Activated CD4-positive, alpha-beta memory T cell treated with anti-CD3 and anti-CD28 coated beads, Interleukin-2, amount 10 ng/mL, durations not matched to agents 7 days and 5 days (primary cell): ENCODE measurements around the gene GLA. TPM values are rescaled to one million over a fixed set of nuclear protein-coding genes. Genes with fewer than 3 reads are reported as not detected.

ENCODE experiments used
- CTCF ChIA-PET: fragments of 350-600 bp; sonication (Branson Sonifier 250); formaldehyde crosslinking; loops from one replicate; lab custom pipeline; 2021; ENCODE audit warnings: antibody characterized with exemption, inconsistent platforms; lab: Charles Lee
- POLR2A ChIA-PET: fragments of 350-600 bp; sonication (Branson Sonifier 250); formaldehyde crosslinking; loops from one replicate; lab custom pipeline; 2021; ENCODE audit warnings: antibody characterized with exemption; lab: Charles Lee
- DNase-seq: peaks from one replicate; pipeline ENCODE4 v3.0.0-alpha.2; 2020
- H3K27ac Mint-ChIP-seq: one replicate; pipeline ENCODE4 v1.8.0; 2021; ENCODE audit warnings: mild to moderate bottlenecking, mixed read lengths
- H3K27me3 Mint-ChIP-seq: one replicate; pipeline ENCODE4 v1.8.0; 2021; ENCODE audit warnings: mixed read lengths
- H3K36me3 Mint-ChIP-seq: one replicate; pipeline ENCODE4 v1.8.0; 2021; ENCODE audit warnings: low read depth, mixed read lengths
- H3K4me1 Mint-ChIP-seq: one replicate; pipeline ENCODE4 v1.8.0; 2021; ENCODE audit warnings: mixed read lengths
- H3K4me3 Mint-ChIP-seq: one replicate; pipeline ENCODE4 v1.8.0; 2021; ENCODE audit warnings: mild to moderate bottlenecking, mixed read lengths
- H3K9me3 Mint-ChIP-seq: one replicate; pipeline ENCODE4 v1.8.0; 2021; ENCODE audit warnings: mixed read lengths
- total RNA-seq, 2 experiments: library from RNA; stranded (reverse); gene quantifications; one replicate each; pipeline ENCODE4 v1.2.3, GENCODE V29; 2021

GLA gene
- total RNA-seq, 2 experiments from 2014 or later = 35.6 to 38.3 TPM

DNA sequence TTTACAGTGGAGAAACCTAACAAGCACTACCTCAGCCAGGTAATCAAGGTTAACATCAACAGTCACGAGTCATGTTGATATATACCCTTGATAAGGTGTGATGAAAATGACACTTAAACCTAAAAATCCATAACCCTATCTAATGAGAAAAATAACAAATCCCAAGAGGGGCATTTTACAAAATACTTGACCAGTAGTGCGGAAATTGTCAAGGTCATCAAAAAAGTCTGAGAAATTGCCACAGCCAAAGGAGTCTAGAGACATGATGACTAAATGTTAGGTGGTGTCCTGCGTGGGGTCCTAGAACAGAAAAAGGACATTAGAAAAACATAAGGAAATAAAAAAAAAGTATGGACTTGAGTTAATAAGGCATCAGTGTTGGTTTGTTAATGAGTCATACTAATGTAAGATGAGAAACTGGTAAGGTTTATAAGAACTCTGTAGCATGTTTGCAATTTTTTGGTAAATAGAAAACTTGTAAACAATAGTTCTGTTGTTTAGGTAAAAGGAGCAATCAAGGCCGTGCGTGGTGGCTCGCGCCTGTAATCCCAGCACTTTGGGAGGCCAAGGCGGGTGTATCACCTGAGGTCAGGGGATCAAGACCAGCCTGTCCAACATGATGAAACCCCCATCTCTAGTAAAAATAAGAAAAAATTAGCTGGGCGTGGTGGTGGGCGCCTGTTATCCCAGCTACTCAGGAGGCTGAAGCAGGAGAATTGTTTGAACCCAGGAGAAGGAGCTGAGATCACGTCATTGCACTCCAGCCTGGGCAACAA lies 14.0 kb downstream of the GLA start:
- no peak for DNase-seq
- ChIA-PET CTCF (interaction anchor here (0.6 kb wide), 1 partner anchor 12 kb away, joined by 3 read pairs; no protein-coding TSS in a partner anchor), POLR2A (interaction anchor here (1.3 kb wide), 1 partner anchor 10 kb away, joined by 4 read pairs; no protein-coding TSS in a partner anchor)
- H3K27ac Mint-ChIP-seq = peak overlapping the region; percentile 52
- H3K36me3 Mint-ChIP-seq = peaks cover 44% of the 10 kb centered on the region
- no peaks in the 10 kb centered on the region for H3K9me3 Mint-ChIP-seq
- no peaks in the 10 kb centered on the region for H3K27me3 Mint-ChIP-seq
- H3K4me3 Mint-ChIP-seq = no peak overlapping the region
- H3K4me1 Mint-ChIP-seq = peaks cover 32% of the 10 kb centered on the region

DNA sequence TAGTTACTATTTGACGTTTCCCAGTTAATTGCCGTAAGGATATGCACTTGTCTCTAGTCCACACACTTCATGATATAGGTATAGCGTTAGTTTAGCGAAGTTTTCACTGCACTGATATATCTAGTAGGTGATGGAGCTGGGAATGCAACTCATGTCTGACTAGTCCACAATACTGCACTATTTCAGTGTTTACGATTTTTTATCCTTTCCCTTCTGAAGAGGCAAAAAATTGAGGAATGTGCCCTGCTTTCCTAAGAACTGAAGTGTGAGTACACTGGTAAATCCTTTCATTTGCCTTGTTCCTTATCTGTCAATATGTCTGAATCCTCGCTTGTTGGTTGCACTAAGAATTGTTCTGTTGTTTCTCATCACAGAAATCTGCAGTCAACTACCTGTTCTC lies 15.9 kb downstream of the GLA start:
- CTCF ChIA-PET = no interaction called here
- H3K4me1 Mint-ChIP-seq = peaks cover 32% of the 10 kb centered on the region
- no peaks in the 10 kb centered on the region for H3K9me3 Mint-ChIP-seq
- H3K27me3 Mint-ChIP-seq = no peaks in the 10 kb centered on the region
- POLR2A ChIA-PET = interaction anchor here (1.5 to 4.0 kb wide), 4 partner anchors 9 to 44 kb away, joined by 8 to 34 read pairs (median 10); partner anchors contain the start of genes GLA, HNRNPH2 and TIMM8A
- no peak for DNase-seq
- peak overlapping the region; percentile 96 for H3K4me3 Mint-ChIP-seq
- peak overlapping the region; percentile 81 for H3K27ac Mint-ChIP-seq
- H3K36me3 Mint-ChIP-seq = peaks cover 44% of the 10 kb centered on the region

DNA sequence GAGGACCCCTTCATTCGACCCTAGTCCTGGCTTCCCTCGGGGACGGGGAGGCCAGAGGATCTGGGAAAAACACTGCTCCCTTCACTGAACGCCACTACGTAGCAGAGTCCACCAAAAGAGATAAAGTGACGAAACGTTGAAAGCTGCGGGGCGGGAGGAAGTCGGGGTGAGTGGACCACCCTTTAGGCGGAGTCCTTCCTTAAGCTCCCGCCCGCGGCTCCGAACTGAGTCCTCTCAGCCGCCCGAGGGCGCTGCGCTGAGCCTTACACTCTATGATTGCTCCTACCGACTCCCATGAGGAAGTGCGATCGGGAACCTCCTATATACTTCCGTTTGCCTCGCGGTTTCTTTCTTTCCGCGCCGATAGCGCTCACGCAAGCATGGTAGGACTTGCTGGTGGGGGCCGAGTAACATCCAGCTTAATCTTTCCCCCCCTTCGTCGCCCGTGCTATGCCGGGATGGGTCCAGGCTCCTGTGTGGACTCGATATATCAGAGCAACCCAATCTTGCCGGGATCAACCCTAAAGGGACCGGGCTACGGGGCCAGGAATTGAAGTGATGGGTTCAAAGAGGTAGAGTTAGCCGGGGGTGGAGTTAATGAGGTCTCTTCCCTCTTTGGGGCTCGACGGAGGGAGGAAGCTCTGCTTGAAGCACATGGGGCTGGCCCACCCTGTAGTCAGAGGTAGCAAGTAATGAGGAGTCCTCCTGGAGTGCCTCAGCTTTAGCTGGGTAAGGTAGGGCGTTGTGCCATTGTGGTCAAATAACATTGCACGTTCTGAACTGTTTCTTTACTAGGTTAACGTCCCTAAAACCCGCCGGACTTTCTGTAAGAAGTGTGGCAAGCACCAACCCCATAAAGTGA lies 16.8 kb downstream of the GLA start, which contains the start of gene RPL36A:
Gene RPL36A, plus strand, starts transcription at position 348 of the 862 bp plus-strand sequence. Its CDS starts 33 bp downstream, at position 381.
- peak within 1 kb of the TSS; percentile 96 for H3K4me3 Mint-ChIP-seq
- H3K36me3 Mint-ChIP-seq = peaks cover 44% of the 10 kb centered on the region
- DNase-seq = peak; percentile 83
- H3K27ac Mint-ChIP-seq = peak within 1 kb of the TSS; percentile 81
- H3K4me1 Mint-ChIP-seq = peaks cover 32% of the 10 kb centered on the region
- CTCF ChIA-PET = interaction anchor here (1.0 to 2.3 kb wide), 12 partner anchors 9 to 231 kb away, joined by 3 to 13 read pairs (median 4); partner anchors contain the start of genes GLA and TIMM8A
- H3K27me3 Mint-ChIP-seq = no peaks in the 10 kb centered on the region
- POLR2A ChIA-PET = interaction anchor here (0.5 to 4.0 kb wide), 13 partner anchors 9 to 541 kb away, joined by 3 to 34 read pairs (median 7); partner anchors contain the start of genes GLA, HNRNPH2, TIMM8A and ZMAT1
- H3K9me3 Mint-ChIP-seq = no peaks in the 10 kb centered on the region

DNA sequence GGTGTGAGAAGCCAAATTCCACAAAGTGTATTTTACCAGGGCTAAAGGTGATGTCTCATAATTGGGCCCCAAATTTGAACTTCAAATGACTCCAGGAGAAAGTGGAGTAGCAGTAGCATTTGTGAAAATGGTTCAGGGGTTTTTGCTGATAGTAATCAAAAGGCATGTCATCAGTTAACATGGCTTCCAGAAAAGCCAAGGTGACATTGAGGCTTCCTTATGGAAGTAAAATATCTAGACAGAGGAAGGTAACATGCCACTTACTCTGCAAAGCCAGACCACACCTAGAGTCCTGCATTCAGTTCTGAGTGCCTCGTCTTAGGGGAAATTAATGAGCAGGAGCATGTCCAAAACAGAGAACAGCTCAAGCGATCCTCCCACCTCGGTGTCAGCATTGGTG lies 19.1 kb downstream of the GLA start:
- H3K4me3 Mint-ChIP-seq = no peak overlapping the region
- ChIA-PET POLR2A (interaction anchor here (4.0 kb wide), 1 partner anchor 40 kb away, joined by 34 read pairs; the partner anchor contains the start of gene TIMM8A), CTCF (no interaction called here)
- peaks cover 20% of the 10 kb centered on the region for H3K4me1 Mint-ChIP-seq
- peaks cover 28% of the 10 kb centered on the region for H3K36me3 Mint-ChIP-seq
- no peak for DNase-seq
- H3K27ac Mint-ChIP-seq = no peak overlapping the region
- no peaks in the 10 kb centered on the region for H3K27me3 Mint-ChIP-seq
- H3K9me3 Mint-ChIP-seq = no peaks in the 10 kb centered on the region

DNA sequence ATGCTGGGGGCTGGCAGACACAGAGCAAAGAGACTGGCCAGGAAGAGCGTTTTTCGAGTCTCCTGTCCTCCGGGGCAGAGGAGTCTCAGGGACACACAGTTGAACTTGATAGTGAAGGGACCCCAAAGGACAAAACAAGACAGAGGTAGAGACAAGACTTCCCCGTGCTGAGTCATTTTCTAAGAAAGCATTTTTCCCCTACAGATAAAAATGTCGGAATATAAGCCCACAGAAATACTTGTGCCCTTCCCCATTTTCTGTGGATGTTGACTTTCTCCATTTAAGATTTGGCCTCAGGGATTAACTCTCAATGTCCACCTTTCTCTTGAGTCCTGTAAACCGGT lies 21.2 kb downstream of the GLA start:
- ChIA-PET POLR2A (no interaction called here), CTCF (no interaction called here)
- H3K4me1 Mint-ChIP-seq = peaks cover 5% of the 10 kb centered on the region
- H3K4me3 Mint-ChIP-seq = no peak overlapping the region
- no peaks in the 10 kb centered on the region for H3K27me3 Mint-ChIP-seq
- peaks cover 7% of the 10 kb centered on the region for H3K36me3 Mint-ChIP-seq
- H3K27ac Mint-ChIP-seq = no peak overlapping the region
- H3K9me3 Mint-ChIP-seq = no peaks in the 10 kb centered on the region
- DNase-seq = no peak

DNA sequence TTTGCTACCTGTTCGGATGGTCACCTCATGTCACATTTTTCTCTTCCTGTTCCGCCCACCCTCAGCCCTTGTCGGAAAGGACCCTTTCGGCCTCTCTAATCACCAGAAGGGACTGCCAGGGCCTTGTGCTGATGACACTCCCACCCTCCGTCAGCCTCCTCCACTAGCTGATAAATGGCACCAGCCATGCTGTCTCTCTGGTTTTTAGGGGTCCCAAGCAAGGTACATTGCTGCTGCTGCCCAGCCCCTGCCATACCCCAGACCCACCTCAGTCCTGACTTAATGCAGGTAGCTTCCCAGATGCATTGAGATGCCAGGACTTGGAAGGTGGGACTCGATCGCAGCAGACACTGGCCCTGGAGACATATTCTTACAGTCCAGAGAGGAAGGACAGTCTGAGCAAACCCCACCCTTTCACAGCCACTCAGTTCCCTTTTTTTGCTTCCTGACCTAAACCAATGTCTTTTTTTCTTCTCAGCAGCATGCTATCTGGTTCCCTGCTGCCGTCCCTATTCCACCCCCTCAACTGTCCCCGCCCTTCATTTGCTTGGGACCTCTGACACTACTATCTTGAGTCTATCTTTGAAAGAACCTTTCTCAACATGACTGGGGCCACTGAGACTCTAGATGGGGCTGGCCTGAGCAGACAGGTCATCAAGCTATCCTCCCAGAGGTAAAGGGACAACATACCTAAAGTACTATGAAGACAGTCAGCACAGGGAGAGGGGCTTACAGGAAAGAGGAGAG lies 21.8 kb downstream of the GLA start, which contains the start of gene BTK:
Gene BTK, minus strand, starts transcription at position 397 of the 747 bp plus-strand sequence. CDS start 10,907 bp downstream, outside the sequence.
- Mint-ChIP-seq H3K4me3 (no peak within 1 kb of the TSS), H3K27ac (no peak within 1 kb of the TSS), H3K27me3 (no peaks in the 10 kb centered on the region), H3K4me1 (peaks cover 5% of the 10 kb centered on the region), H3K36me3 (peaks cover 1% of the 10 kb centered on the region), H3K9me3 (no peaks in the 10 kb centered on the region)
- ChIA-PET CTCF (interaction anchor here (0.5 kb wide), 1 partner anchor 410 kb away, joined by 4 read pairs; no protein-coding TSS in a partner anchor), POLR2A (no interaction called here)
- no peak for DNase-seq

DNA sequence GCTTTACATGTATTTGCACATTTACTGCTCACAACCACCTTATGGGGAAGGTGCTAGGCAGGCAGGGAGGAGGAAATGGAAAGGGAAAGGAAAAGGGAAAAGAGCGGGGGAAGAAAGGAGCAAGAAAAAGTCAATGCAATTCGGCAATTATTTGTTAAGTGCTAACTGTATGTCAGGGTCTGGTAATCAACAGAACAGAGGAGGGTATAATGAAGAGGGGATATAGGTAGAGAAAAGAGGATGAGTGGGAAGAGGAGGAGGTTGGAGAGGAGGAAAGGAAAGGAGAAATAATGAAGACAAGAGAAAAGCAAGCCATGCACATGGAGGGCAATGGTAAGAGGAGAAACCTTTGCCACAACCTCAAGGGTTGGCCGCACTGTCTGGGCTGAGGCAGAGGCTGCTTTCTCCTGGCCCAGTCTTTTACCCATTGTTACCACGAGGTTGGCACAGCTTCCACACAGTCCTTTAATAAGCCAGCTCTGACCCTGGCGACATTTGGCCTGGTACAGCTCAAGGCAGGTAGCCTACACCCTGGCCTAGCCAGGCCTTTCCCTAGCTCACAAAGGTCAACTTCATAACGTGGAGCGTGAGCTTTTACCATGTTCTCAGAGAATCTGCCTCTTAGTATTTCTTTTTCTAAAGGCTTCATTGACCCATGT lies 22.6 kb downstream of the GLA start:
- Mint-ChIP-seq H3K27me3 (no peaks in the 10 kb centered on the region), H3K27ac (no peak overlapping the region), H3K4me3 (no peak overlapping the region), H3K9me3 (no peaks in the 10 kb centered on the region), H3K36me3 (no peaks in the 10 kb centered on the region), H3K4me1 (no peaks in the 10 kb centered on the region)
- no peak for DNase-seq
- CTCF ChIA-PET = interaction anchor here (0.5 kb wide), 1 partner anchor 411 kb away, joined by 4 read pairs; no protein-coding TSS in a partner anchor
- POLR2A ChIA-PET = no interaction called here

DNA sequence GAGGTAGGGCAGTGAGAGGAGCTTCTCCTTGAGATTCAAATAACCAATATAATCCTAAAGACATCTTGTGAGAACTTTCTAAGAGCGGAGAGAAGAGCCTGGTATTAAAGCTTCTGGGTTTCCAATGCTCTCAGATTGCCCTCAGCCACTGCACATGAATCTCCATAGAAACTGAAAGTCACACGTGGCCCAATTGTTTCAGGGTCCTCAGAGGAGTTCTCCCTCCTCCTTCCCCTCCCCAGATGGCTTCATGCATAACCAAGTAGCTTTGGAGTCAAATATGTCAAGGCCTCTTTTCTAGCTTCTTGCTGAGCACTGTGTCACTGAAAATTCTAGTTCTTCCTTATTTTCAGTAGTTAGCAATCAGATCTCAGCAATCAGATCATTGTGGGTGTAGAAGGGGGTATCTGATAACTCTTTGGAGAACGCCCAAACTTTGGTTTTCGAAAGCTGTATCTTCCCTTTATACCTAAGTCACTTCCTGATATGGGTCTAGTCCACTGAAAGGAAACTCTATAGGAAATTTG lies 24.0 kb downstream of the GLA start:
- H3K27ac Mint-ChIP-seq = no peak overlapping the region
- ChIA-PET POLR2A (interaction anchor here (1.3 kb wide), 1 partner anchor 34 kb away, joined by 3 read pairs; no protein-coding TSS in a partner anchor), CTCF (no interaction called here)
- H3K4me3 Mint-ChIP-seq = no peak overlapping the region
- no peak for DNase-seq
- H3K27me3 Mint-ChIP-seq = no peaks in the 10 kb centered on the region
- no peaks in the 10 kb centered on the region for H3K4me1 Mint-ChIP-seq
- no peaks in the 10 kb centered on the region for H3K9me3 Mint-ChIP-seq
- H3K36me3 Mint-ChIP-seq = no peaks in the 10 kb centered on the region

DNA sequence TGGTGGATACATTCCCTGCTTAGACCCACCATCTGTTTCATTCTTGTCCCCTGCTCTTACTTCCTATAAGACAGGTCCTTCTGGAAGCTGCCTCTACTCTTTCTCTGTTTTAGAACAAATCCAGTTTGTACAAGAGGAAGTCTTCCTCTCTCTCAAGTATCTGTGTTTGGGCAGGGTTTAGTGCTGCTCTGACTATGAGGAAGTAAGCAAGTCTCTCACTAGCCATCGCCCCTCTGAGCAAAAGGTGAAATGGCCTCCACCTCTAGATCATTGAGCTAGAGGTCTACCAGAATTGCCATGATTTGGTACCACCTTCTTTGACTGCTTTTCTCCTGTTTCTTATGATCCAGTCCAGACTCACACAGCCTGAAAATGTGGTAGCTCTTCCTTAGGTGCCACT lies 30.2 kb downstream of the GLA start:
- H3K27ac Mint-ChIP-seq = no peak overlapping the region
- H3K4me1 Mint-ChIP-seq = no peaks in the 10 kb centered on the region
- POLR2A ChIA-PET = no interaction called here
- H3K4me3 Mint-ChIP-seq = no peak overlapping the region
- no peaks in the 10 kb centered on the region for H3K27me3 Mint-ChIP-seq
- no peaks in the 10 kb centered on the region for H3K36me3 Mint-ChIP-seq
- no peaks in the 10 kb centered on the region for H3K9me3 Mint-ChIP-seq
- DNase-seq = no peak
- CTCF ChIA-PET = interaction anchor here (0.8 kb wide), 1 partner anchor 13 kb away, joined by 3 read pairs; the partner anchor contains the start of gene RPL36A

DNA sequence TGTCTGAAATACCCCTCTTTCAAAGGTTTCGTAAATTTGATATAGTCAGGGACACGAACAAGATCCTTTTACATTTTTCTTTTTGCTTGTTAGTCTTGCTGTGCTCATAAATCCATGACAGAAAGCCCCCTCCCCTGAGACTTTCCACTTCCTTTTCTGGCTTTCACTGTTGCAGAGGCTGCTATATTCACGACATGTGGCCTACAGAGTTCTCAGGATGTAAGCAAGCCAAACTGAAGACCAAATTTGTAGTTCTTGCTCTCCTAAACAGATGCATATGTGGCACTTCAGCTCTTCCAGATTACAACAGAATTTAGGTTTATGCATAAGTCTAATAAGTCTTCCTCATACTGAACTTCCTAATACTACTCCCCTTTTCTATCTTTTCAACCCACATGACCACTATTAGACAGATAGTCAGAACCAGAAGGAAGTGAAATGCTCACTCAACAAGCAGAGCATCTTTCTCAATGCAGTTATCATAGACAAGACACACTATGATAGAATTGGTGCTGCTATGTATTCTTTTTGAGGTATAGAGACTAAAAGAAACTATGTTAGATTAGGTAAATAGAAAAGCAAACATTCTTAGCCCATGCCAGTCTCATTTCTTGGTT lies 36.7 kb downstream of the GLA start:
- Mint-ChIP-seq H3K36me3 (no peaks in the 10 kb centered on the region), H3K27me3 (no peaks in the 10 kb centered on the region), H3K4me1 (no peaks in the 10 kb centered on the region), H3K4me3 (no peak overlapping the region), H3K27ac (no peak overlapping the region), H3K9me3 (no peaks in the 10 kb centered on the region)
- POLR2A ChIA-PET = no interaction called here
- CTCF ChIA-PET = no interaction called here
- DNase-seq = no peak

DNA sequence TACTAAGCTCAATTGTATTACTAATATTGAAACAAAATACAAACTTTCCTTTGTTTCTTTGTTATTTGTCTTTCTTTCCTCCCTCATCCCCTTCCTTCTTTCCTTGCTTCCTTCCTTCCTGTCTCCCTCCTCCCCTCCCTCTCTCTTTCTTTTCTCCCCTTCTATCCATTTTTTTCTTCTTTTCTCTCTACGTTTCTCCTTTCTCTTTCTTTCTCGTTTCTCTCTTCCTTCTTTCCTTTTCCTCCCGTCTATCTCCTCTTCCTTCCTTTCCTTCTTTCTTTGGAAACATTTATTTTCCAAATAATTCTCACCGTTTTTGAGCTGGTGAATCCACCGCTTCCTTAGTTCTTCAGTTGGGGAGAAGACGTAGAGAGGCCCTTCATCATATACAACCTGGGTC lies 38.0 kb downstream of the GLA start:
- Mint-ChIP-seq H3K9me3 (no peaks in the 10 kb centered on the region), H3K4me1 (no peaks in the 10 kb centered on the region), H3K36me3 (no peaks in the 10 kb centered on the region), H3K27me3 (no peaks in the 10 kb centered on the region), H3K4me3 (no peak overlapping the region), H3K27ac (no peak overlapping the region)
- CTCF ChIA-PET = no interaction called here
- DNase-seq = no peak
- POLR2A ChIA-PET = no interaction called here
